ENCODE measurements around the gene APMAP. TPM values are rescaled to one million over a fixed set of nuclear protein-coding genes. Genes with fewer than 3 reads are reported as not detected.

APMAP gene
- total and polyA plus RNA-seq, 4 donors = 132 to 378 (median 234) TPM

DNA sequence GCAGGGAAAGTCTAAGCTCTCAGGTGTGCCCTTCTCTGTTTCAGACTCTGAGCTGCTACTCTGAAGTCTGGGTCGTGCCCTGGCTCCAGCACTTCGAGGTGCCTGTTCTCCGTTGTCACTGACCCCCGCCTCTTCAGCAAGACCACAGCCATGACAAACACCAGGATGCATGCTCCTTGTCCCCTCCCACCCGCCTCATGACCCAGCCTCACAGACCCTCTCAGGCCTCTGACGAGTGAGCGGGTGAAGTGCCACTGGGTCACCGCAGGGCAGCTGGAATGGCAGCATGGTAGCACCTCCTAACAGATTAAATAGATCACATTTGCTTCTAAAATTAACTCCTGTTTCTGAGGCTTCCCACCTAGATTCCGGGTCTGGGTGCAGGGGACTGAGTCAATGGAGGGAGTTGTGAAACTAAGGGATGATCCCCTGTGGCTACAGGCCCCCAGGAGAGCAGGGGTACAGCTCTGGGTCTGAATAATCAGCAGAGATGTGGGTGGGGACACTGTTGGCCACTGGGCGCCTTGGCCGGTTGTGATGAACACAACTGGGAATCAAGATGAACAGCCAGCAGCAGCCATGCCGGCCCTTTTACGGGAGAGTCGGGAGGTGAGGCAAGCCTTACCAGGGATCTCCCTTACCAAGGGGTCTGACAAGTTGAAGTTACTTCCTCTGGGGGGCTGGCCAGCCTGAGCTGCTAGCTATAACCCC, 32.8 kb downstream of the APMAP start:
- no peak overlapping the region for H3K9ac ChIP-seq (ENCODE audit: low read depth in 1 of 2, low read length in 2 of 2)
- H3K36me3 ChIP-seq (ENCODE audit: control insufficient read depth in 4 of 4, insufficient read depth in 3 of 4, low read depth in 1 of 4, low read length in 3 of 4) = peaks cover 30 to 77% (median 72%) of the 10 kb centered on the region in 4 donors
- 90% methylated on average over 14 of the region's 14 CpGs for WGBS
- no peaks in the 10 kb centered on the region for H3K9me3 ChIP-seq (ENCODE audit: control insufficient read depth in 4 of 4, low read length in 3 of 4)
- H3K4me3 ChIP-seq (ENCODE audit: low read depth in 1 of 3, low read length in 3 of 3) = no peak overlapping the region
- no peak for TF ChIP-seq RXRA (IDR thresholded peaks at IDR 0.05)
- no peak for TF ChIP-seq JUND (IDR thresholded peaks at IDR 0.05)
- TF ChIP-seq, protein P1, sequence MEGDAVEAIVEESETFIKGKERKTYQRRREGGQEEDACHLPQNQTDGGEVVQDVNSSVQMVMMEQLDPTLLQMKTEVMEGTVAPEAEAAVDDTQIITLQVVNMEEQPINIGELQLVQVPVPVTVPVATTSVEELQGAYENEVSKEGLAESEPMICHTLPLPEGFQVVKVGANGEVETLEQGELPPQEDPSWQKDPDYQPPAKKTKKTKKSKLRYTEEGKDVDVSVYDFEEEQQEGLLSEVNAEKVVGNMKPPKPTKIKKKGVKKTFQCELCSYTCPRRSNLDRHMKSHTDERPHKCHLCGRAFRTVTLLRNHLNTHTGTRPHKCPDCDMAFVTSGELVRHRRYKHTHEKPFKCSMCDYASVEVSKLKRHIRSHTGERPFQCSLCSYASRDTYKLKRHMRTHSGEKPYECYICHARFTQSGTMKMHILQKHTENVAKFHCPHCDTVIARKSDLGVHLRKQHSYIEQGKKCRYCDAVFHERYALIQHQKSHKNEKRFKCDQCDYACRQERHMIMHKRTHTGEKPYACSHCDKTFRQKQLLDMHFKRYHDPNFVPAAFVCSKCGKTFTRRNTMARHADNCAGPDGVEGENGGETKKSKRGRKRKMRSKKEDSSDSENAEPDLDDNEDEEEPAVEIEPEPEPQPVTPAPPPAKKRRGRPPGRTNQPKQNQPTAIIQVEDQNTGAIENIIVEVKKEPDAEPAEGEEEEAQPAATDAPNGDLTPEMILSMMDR (IDR thresholded peaks at IDR 0.05; ENCODE audit: low read depth, low read length, missing input control) = no peak
- TF ChIP-seq, protein P2, sequence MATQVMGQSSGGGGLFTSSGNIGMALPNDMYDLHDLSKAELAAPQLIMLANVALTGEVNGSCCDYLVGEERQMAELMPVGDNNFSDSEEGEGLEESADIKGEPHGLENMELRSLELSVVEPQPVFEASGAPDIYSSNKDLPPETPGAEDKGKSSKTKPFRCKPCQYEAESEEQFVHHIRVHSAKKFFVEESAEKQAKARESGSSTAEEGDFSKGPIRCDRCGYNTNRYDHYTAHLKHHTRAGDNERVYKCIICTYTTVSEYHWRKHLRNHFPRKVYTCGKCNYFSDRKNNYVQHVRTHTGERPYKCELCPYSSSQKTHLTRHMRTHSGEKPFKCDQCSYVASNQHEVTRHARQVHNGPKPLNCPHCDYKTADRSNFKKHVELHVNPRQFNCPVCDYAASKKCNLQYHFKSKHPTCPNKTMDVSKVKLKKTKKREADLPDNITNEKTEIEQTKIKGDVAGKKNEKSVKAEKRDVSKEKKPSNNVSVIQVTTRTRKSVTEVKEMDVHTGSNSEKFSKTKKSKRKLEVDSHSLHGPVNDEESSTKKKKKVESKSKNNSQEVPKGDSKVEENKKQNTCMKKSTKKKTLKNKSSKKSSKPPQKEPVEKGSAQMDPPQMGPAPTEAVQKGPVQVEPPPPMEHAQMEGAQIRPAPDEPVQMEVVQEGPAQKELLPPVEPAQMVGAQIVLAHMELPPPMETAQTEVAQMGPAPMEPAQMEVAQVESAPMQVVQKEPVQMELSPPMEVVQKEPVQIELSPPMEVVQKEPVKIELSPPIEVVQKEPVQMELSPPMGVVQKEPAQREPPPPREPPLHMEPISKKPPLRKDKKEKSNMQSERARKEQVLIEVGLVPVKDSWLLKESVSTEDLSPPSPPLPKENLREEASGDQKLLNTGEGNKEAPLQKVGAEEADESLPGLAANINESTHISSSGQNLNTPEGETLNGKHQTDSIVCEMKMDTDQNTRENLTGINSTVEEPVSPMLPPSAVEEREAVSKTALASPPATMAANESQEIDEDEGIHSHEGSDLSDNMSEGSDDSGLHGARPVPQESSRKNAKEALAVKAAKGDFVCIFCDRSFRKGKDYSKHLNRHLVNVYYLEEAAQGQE (IDR thresholded peaks at IDR 0.05) = no peak
- no peak for TF ChIP-seq FOXA2 (IDR thresholded peaks at IDR 0.05)
- TF ChIP-seq EGR1 (IDR thresholded peaks at IDR 0.05; ENCODE audit: low read depth in 2 of 2) = no peak
- TF ChIP-seq RAD21 (IDR thresholded peaks at IDR 0.05) = no peak
- no peak for TF ChIP-seq SP1 (IDR thresholded peaks at IDR 0.05)
- no peak for TF ChIP-seq GABPA (IDR thresholded peaks at IDR 0.05 in 1 of 2, conservative IDR thresholded peaks at IDR 0.05 in 1 of 2)
- TF ChIP-seq TAF1 (conservative IDR thresholded peaks at IDR 0.05) = no peak
- TF ChIP-seq, protein P3, sequence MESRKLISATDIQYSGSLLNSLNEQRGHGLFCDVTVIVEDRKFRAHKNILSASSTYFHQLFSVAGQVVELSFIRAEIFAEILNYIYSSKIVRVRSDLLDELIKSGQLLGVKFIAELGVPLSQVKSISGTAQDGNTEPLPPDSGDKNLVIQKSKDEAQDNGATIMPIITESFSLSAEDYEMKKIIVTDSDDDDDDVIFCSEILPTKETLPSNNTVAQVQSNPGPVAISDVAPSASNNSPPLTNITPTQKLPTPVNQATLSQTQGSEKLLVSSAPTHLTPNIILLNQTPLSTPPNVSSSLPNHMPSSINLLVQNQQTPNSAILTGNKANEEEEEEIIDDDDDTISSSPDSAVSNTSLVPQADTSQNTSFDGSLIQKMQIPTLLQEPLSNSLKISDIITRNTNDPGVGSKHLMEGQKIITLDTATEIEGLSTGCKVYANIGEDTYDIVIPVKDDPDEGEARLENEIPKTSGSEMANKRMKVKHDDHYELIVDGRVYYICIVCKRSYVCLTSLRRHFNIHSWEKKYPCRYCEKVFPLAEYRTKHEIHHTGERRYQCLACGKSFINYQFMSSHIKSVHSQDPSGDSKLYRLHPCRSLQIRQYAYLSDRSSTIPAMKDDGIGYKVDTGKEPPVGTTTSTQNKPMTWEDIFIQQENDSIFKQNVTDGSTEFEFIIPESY (IDR thresholded peaks at IDR 0.05) = no peak
- TF ChIP-seq, protein P4, sequence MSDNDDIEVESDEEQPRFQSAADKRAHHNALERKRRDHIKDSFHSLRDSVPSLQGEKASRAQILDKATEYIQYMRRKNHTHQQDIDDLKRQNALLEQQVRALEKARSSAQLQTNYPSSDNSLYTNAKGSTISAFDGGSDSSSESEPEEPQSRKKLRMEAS (IDR thresholded peaks at IDR 0.05) = no peak
- no peak for TF ChIP-seq HNF4A (conservative IDR thresholded peaks at IDR 0.05)
- TF ChIP-seq FOXA1 (IDR thresholded peaks at IDR 0.05) = no peak
- TF ChIP-seq YY1 (IDR thresholded peaks at IDR 0.05) = no peak
- no peak for TF ChIP-seq HNF4G (IDR thresholded peaks at IDR 0.05)
- TF ChIP-seq NR2F2 (IDR thresholded peaks at IDR 0.05) = no peak
- TF ChIP-seq, protein P5, sequence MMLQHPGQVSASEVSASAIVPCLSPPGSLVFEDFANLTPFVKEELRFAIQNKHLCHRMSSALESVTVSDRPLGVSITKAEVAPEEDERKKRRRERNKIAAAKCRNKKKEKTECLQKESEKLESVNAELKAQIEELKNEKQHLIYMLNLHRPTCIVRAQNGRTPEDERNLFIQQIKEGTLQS (IDR thresholded peaks at IDR 0.05) = no peak
- H3K27me3 ChIP-seq (ENCODE audit: control insufficient read depth in 4 of 4, insufficient read depth in 4 of 4, low read length in 3 of 4) = no peaks in the 10 kb centered on the region
- H3K4me1 ChIP-seq (ENCODE audit: control insufficient read depth in 4 of 4, insufficient read depth in 4 of 4, low read length in 3 of 4) = peaks cover 0 to 2% (median 0%) of the 10 kb centered on the region in 4 donors
- H3K27ac ChIP-seq (ENCODE audit: low read depth in 1 of 2, low read length in 2 of 2) = no peak overlapping the region
- DNase-seq (ENCODE audit: low spot score) = peak; percentile 28

All from liver (tissue), 9 donors.